ENCODE measurements around the gene VIP. TPM values are rescaled to one million over a fixed set of nuclear protein-coding genes. Genes with fewer than 3 reads are reported as not detected.

Gene VIP
- total and polyA plus RNA-seq, 2 of the 4 experiments (the other 2 are of a cell fraction): not detected

GRCh38 chr6:152771061-152771687 is 20.6 kb downstream of the VIP start:
- no peak overlapping the region for H2BK15ac ChIP-seq (ENCODE audit: low read depth, low read length)
- 0 out of 2 replicates have a peak, but pooled peaks cover 2% of the 10 kb centered on the region for H3K27me3 ChIP-seq (ENCODE audit: control insufficient read depth, insufficient read depth, low read length)
- H3K36me3 ChIP-seq (ENCODE audit: control insufficient read depth, insufficient read depth, low read length): no peaks in the 10 kb centered on the region
- TF ChIP-seq CTCF (conservative IDR thresholded peaks at IDR 0.05; ENCODE audit: low read depth, low read length) (no peak), RAD21 (IDR thresholded peaks at IDR 0.05; ENCODE audit: low read length) (no peak), CHD1 (IDR thresholded peaks at IDR 0.05; ENCODE audit: low read depth, low read length) (no peak), NFE2L2 (IDR thresholded peaks at IDR 0.05; ENCODE audit: low read depth, low read length) (no peak)
- dilution Hi-C loops (cut with HindIII; ENCODE audit: low sequenced_read_pairs, unreplicated experiment): no loop called here
- ATAC-seq (ENCODE audit: low read depth): no peak
- H3K56ac ChIP-seq (ENCODE audit: extremely low read depth, insufficient read depth, low read length): no peak overlapping the region
- H2BK5ac ChIP-seq (ENCODE audit: low read depth, low read length, poor library complexity, severe bottlenecking): no peak overlapping the region
- no peak overlapping the region for H3K27ac ChIP-seq (ENCODE audit: insufficient read depth, low read length)
- no peak overlapping the region for H4K91ac ChIP-seq (ENCODE audit: insufficient read depth, low read depth, low read length)
- no peak overlapping the region for H2AK9ac ChIP-seq (replicated peaks; ENCODE audit: low read depth, low read length, poor library complexity)
- H3K4me3 ChIP-seq (ENCODE audit: insufficient read depth, low read depth, low read length): no peak overlapping the region
- H2BK120ac ChIP-seq (ENCODE audit: low read depth, low read length): no peak overlapping the region
- H3K4ac ChIP-seq (ENCODE audit: low read depth, low read length): no peak overlapping the region
- no peak overlapping the region for H3K9ac ChIP-seq (ENCODE audit: low read depth, low read length)
- H3K4me2 ChIP-seq (ENCODE audit: low read depth, low read length): no peak overlapping the region
- no peak overlapping the region for H2AFZ ChIP-seq (replicated peaks; ENCODE audit: low read length, poor library complexity)
- DNase-seq: no peak
- no peak overlapping the region for H3K23ac ChIP-seq (ENCODE audit: low read depth, low read length)
- no CpG with 5 or more reads among the region's 5 CpGs for WGBS, 2 experiments (ENCODE audit: extremely low coverage in 2 of 2, insufficient read length in 1 of 2)
- no peak overlapping the region for H3K14ac ChIP-seq (replicated peaks; ENCODE audit: low read depth, low read length)
- H2AK5ac ChIP-seq (ENCODE audit: low read depth, low read length): no peak overlapping the region
- no peaks in the 10 kb centered on the region for H3K4me1 ChIP-seq (ENCODE audit: control insufficient read depth, insufficient read depth, low read length)
- no peak overlapping the region for H3K18ac ChIP-seq (ENCODE audit: low read depth, low read length)
- in situ Hi-C loops (cut with MboI; ENCODE audit: low sequenced_read_pairs): no loop called here
- ChIA-PET CTCF (no interaction called here), POLR2A (ENCODE audit: unreplicated experiment) (no interaction called here)
- no peak overlapping the region for H4K5ac ChIP-seq (ENCODE audit: low read depth, low read length)
- BruUV-seq (replicated peaks): no TSS peak
- no peak overlapping the region for H4K8ac ChIP-seq (ENCODE audit: low read depth in 2 of 2, low read length in 2 of 2)
- H3K9me1 ChIP-seq (ENCODE audit: insufficient read depth, low read length): no peaks in the 10 kb centered on the region
- H3K9me3 ChIP-seq (ENCODE audit: control insufficient read depth, insufficient read depth, low read length): no peaks in the 10 kb centered on the region
- H3K79me1 ChIP-seq (ENCODE audit: low read depth in 1 of 2, low read length in 2 of 2): no peaks in the 10 kb centered on the region
- intact Hi-C loops (cut with micrococcal nuclease): no loop called here
- H2BK20ac ChIP-seq (ENCODE audit: low read depth, low read length): no peak overlapping the region
- no peaks in the 10 kb centered on the region for H4K20me1 ChIP-seq (ENCODE audit: insufficient read depth, low read length)
